ENCODE measurements around the gene PSTK. TPM values are rescaled to one million over a fixed set of nuclear protein-coding genes. Genes with fewer than 3 reads are reported as not detected.

PSTK gene, protein sequence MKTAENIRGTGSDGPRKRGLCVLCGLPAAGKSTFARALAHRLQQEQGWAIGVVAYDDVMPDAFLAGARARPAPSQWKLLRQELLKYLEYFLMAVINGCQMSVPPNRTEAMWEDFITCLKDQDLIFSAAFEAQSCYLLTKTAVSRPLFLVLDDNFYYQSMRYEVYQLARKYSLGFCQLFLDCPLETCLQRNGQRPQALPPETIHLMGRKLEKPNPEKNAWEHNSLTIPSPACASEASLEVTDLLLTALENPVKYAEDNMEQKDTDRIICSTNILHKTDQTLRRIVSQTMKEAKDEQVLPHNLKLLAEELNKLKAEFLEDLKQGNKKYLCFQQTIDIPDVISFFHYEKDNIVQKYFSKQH
- polyA plus RNA-seq (2013, experiment 1 of 2): 7.1 TPM
- polyA plus RNA-seq (2013, experiment 2 of 2): 7.9 TPM

DNA sequence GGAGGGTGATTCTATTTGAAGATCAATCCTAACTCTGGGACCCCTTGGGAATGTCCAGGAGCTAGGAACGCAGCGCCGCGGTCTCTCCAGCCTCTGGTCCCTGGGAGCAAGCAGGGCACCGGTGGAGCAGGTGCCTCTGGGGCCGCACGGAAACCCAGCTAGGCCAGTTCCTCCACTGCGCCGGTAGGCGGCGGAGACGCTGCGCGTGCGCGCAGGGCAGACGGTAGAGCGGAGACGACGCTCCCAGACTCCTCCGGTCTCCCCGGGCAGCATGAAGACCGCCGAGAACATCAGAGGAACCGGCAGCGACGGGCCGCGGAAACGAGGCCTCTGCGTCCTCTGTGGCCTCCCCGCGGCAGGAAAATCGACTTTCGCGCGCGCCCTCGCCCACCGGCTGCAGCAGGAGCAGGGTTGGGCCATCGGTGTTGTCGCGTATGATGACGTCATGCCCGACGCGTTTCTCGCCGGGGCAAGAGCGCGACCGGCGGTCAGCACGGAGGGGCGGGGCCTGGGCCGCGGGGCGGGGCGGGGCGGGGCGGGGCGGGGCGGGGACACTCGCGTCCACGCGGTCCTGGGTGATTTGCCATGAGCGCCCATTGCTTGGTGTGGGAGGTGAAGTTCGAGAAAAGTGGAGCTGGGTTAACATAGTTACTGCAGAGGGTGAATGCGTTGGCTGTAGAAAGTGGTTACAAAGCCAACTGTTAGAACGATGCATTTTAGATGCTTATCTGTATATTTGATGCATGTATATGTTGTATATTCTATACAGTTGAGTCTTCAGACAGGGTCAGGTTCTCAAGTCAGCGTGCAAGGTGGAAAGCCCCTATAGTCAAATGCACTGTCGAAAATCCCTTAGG lies at the start of gene PSTK:
PSTK (plus strand) TSS at position 193 of the 857 bp plus-strand sequence; CDS start at position 272, 79 bp downstream.
- 0 to 1% methylated on average over 40 to 51 of the region's 73 CpGs for WGBS, 2 experiments (ENCODE audit: insufficient coverage in 2 of 2)
- H3K4me1 ChIP-seq (ENCODE audit: control insufficient read depth, insufficient read depth, low read length, poor library complexity, severe bottlenecking): no peaks in the 10 kb centered on the region
- peak within 1 kb of the TSS; percentile 57 for H3K4me3 ChIP-seq (ENCODE audit: extremely low read depth, insufficient read depth, low read length, poor library complexity, severe bottlenecking)
- no peaks in the 10 kb centered on the region for H3K9me3 ChIP-seq (ENCODE audit: control insufficient read depth, low read length)
- peak within 1 kb of the TSS; percentile 94 for H3K27ac ChIP-seq (ENCODE audit: low read depth, low read length, severe bottlenecking)
- peaks cover 8% of the 10 kb centered on the region for H3K36me3 ChIP-seq (ENCODE audit: control insufficient read depth, insufficient read depth, low read length)

DNA sequence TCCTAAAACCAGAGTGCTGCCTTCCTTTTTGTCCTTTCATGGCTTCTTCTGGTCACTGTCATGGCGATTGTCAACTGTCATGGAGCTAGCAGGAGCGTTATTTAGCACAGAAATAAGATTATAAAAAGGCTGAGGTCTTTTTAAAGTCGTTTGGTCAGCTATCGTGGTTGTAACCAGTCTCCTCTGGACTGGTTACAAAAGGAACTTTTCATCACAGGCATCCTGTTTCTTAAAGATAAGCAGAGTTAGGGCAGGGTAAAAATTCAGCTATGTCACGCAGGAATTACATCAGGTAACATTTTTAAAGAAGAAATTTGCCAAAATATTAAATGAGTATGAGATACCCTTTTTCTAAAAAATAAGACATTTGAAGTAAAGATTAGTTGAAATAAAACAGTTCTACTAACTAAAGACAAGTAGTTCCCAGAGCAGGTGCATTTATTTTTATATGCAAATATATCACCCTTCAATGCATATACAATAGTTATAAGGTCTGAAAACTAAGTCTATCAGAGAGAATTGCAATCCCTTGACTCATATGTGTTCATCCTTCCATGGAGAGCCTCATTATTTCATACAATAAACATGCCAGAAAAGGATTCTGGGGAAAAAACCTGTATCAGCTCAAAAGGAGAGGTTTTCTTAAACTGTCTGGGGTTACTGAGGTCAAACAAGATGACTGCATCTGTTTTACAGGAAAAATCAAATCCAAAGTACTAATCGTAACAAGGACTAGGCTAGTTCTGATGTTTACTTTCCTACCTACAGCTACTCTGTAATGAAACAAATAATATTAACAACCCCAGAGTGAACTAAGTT lies 48.9 kb upstream of the PSTK start:
- Histone ChIP-seq H3K4me3 (ENCODE audit: extremely low read depth, insufficient read depth, low read length, poor library complexity, severe bottlenecking) (no peak overlapping the region), H3K9me3 (ENCODE audit: control insufficient read depth, low read length) (no peaks in the 10 kb centered on the region), H3K27ac (ENCODE audit: low read depth, low read length, severe bottlenecking) (no peak overlapping the region), H3K4me1 (ENCODE audit: control insufficient read depth, insufficient read depth, low read length, poor library complexity, severe bottlenecking) (no peaks in the 10 kb centered on the region), H3K36me3 (ENCODE audit: control insufficient read depth, insufficient read depth, low read length) (peaks cover 9% of the 10 kb centered on the region)
- WGBS, 2 experiments (ENCODE audit: insufficient coverage in 2 of 2): 83 to 95% methylated on average over 3 of the region's 6 CpGs

DNA sequence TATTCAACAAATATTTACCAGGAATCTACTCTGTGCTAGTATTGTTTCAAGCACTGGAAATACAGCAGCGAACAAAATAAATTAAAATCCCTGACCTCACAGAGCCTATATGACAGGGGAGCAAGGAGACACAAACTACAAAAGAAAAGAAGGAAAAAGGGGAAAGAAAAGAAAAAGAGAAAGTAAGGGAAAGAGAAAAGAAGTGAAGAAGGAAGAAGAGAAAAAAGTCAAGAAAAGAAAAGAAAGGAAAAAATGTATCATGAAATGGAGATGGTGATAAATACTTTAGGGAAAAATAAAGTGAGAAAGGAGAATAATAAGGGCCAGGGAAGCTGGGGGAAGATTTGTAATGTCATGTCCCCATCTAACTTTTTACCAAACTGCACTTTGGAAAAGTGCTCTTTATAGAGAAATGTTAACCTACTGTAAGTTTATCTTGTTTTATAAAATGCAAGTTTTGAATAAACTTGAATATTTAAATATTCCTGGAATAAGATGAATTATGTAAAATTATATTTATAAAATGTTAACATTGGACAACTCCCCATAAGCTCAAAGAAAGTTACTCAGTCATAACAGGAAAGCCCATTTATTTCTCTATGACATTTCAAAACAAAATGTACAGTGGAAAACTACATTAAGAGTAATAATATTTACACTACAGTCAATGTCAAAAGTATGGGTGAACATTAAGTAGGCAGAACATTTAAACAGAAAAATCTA lies 40.9 kb upstream of the PSTK start:
- H3K27ac ChIP-seq (ENCODE audit: low read depth, low read length, severe bottlenecking): no peak overlapping the region
- H3K36me3 ChIP-seq (ENCODE audit: control insufficient read depth, insufficient read depth, low read length): peaks cover 39% of the 10 kb centered on the region
- WGBS, 2 experiments (ENCODE audit: insufficient coverage in 2 of 2): no CpG with 5 or more reads among the region's 1 CpG
- H3K9me3 ChIP-seq (ENCODE audit: control insufficient read depth, low read length): no peaks in the 10 kb centered on the region
- no peak overlapping the region for H3K4me3 ChIP-seq (ENCODE audit: extremely low read depth, insufficient read depth, low read length, poor library complexity, severe bottlenecking)
- H3K4me1 ChIP-seq (ENCODE audit: control insufficient read depth, insufficient read depth, low read length, poor library complexity, severe bottlenecking): no peaks in the 10 kb centered on the region

DNA sequence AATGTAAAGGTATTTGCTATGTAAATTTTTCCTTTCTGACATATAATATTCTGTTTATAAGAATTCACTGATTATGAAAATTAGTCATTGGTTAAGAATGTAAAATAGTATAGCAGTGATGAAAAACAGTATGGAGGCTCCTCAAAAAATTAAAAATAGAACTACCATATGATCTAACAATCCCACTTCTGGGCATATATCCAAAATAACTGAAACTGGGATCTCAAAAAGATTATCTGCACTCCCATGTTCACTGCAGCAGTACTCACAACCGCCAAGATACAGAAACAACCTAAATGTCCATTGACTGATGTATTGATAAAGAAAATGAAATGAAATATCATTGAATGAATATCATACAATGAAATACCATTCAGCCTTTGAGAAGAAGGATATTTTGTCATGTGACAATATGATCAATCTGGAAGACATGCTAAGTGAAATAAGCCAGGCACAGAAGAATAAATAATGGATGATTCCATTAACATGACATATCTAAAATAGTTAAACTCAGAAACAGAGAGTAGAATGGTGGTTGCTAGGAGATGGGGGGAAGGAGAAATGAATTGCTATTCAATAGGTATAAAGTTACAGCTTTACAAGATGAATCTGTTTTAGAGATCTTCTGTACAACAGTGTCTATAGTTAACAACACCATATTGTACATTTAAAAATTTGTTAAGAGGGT lies 40.2 kb upstream of the PSTK start:
- Histone ChIP-seq H3K4me1 (ENCODE audit: control insufficient read depth, insufficient read depth, low read length, poor library complexity, severe bottlenecking) (no peaks in the 10 kb centered on the region), H3K36me3 (ENCODE audit: control insufficient read depth, insufficient read depth, low read length) (peaks cover 40% of the 10 kb centered on the region), H3K27ac (ENCODE audit: low read depth, low read length, severe bottlenecking) (no peak overlapping the region), H3K9me3 (ENCODE audit: control insufficient read depth, low read length) (no peaks in the 10 kb centered on the region), H3K4me3 (ENCODE audit: extremely low read depth, insufficient read depth, low read length, poor library complexity, severe bottlenecking) (no peak overlapping the region)
- WGBS, 2 experiments (ENCODE audit: insufficient coverage in 2 of 2): no CpG with 5 or more reads among the region's 1 CpG

DNA sequence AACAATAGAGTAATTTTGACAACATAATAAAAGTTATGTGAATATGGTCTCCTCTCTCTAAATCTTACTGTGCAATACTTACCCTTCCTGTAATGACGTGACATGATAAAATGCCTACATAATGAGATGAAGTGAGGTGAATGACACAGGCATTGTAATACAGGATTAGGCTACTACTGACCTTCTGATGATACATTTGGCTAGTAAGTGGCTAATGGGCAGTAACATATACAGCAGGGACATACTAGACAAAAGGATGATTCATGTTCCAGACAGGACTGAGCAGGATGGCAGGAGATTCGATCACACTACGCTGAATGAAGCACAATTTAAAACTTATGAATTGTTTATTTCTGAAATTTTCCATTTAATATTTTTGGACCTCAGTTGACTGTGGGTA lies 30.9 kb upstream of the PSTK start:
- no peak overlapping the region for H3K4me3 ChIP-seq (ENCODE audit: extremely low read depth, insufficient read depth, low read length, poor library complexity, severe bottlenecking)
- WGBS, 2 experiments (ENCODE audit: insufficient coverage in 2 of 2): 100% methylated on average over 1 of the region's 3 CpGs
- no peaks in the 10 kb centered on the region for H3K4me1 ChIP-seq (ENCODE audit: control insufficient read depth, insufficient read depth, low read length, poor library complexity, severe bottlenecking)
- H3K36me3 ChIP-seq (ENCODE audit: control insufficient read depth, insufficient read depth, low read length): peaks cover 36% of the 10 kb centered on the region
- H3K27ac ChIP-seq (ENCODE audit: low read depth, low read length, severe bottlenecking): no peak overlapping the region
- no peaks in the 10 kb centered on the region for H3K9me3 ChIP-seq (ENCODE audit: control insufficient read depth, low read length)

DNA sequence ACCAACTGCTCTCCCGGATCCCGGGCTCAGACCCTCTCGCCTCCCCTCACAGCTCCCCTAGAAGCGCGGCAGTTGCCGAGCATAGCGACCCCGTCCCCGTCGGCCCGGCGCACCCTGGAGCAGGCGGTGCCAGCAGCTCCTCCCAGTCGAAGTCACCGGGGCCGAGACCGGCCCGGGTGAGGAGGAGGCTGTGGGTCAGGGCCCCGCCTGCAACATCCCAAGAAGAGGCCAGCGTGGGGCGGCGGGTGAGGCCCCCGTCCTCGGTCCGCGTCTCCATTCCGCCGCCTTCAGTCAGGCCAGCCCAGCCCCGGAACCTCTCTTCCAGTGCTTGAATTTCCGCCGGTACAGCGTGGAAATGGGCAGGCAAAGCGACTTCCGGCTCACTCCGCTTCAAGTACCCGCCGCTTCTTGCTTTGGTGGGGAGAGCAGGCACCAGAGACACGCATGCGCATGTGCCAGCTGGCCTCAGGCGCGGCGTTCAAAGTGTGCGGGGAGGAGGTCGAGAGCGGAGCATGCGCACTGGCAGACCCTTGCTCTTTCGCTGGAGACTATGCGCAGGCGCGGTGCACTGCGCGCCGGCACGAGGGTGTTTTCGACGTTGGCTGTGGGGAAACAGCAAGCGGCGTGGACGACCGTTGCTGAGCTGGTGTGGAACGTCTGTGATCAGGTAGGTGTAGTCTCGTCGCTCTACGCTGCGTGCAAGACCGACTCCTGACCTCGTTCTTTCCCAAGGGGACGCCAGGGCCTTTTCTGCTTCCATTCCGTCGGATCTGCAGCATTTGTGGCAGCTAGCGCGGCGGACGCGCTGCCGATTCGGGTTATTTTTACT lies 26.1 kb upstream of the PSTK start, which contains the start of gene C10orf88:
C10orf88 (minus strand) TSS at position 326 of the 829 bp plus-strand sequence; CDS start at position 277, 49 bp downstream.
- H3K9me3 ChIP-seq (ENCODE audit: control insufficient read depth, low read length): peaks cover 7% of the 10 kb centered on the region
- H3K36me3 ChIP-seq (ENCODE audit: control insufficient read depth, insufficient read depth, low read length): peaks cover 13% of the 10 kb centered on the region
- H3K4me1 ChIP-seq (ENCODE audit: control insufficient read depth, insufficient read depth, low read length, poor library complexity, severe bottlenecking): no peaks in the 10 kb centered on the region
- H3K4me3 ChIP-seq (ENCODE audit: extremely low read depth, insufficient read depth, low read length, poor library complexity, severe bottlenecking): peak within 1 kb of the TSS; percentile 67
- peak within 1 kb of the TSS; percentile 59 for H3K27ac ChIP-seq (ENCODE audit: low read depth, low read length, severe bottlenecking)
- 6 to 7% methylated on average over 63 to 72 of the region's 77 CpGs for WGBS, 2 experiments (ENCODE audit: insufficient coverage in 2 of 2)

DNA sequence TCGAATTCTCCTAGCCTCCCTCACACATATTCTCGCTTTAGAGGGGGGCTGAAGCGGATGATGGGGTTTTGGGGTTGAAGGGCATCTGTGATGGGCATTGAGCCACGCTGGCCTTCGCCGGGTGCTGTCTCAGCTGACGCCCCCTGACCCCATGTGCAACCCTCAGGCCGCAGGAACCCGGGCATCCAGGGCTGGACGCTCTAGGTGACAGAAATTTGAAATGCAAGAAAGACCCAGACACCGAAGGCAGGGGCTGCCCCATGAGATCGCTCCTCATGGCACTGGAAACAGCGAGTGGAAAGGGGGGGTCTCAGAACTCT lies 25.5 kb upstream of the PSTK start:
- Histone ChIP-seq H3K4me3 (ENCODE audit: extremely low read depth, insufficient read depth, low read length, poor library complexity, severe bottlenecking) (peak overlapping the region; percentile 67), H3K9me3 (ENCODE audit: control insufficient read depth, low read length) (peaks cover 7% of the 10 kb centered on the region), H3K27ac (ENCODE audit: low read depth, low read length, severe bottlenecking) (no peak overlapping the region), H3K36me3 (ENCODE audit: control insufficient read depth, insufficient read depth, low read length) (peaks cover 11% of the 10 kb centered on the region), H3K4me1 (ENCODE audit: control insufficient read depth, insufficient read depth, low read length, poor library complexity, severe bottlenecking) (no peaks in the 10 kb centered on the region)
- 94 to 99% methylated on average over 10 of the region's 13 CpGs for WGBS, 2 experiments (ENCODE audit: insufficient coverage in 2 of 2)

DNA sequence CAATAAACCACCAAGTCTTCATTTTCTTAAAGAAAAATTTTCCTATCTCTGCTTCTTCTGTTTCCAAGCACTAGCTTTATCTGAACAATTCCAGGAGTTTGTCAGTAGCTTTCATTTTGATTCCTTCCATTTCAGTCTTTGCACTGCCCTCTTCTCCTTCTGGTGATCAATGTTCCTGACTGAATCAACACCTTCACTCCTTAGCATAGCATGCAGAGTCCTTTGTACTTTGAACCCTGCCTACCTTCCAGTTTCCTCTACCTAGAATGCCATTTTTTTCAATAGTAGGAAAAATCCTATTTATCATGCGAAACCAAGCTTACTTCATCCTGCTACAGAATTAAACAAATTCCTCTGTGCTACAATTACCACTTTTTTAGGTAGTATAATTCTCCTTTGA lies 24.3 kb upstream of the PSTK start:
- Histone ChIP-seq H3K4me3 (ENCODE audit: extremely low read depth, insufficient read depth, low read length, poor library complexity, severe bottlenecking) (no peak overlapping the region), H3K4me1 (ENCODE audit: control insufficient read depth, insufficient read depth, low read length, poor library complexity, severe bottlenecking) (no peaks in the 10 kb centered on the region), H3K27ac (ENCODE audit: low read depth, low read length, severe bottlenecking) (no peak overlapping the region), H3K9me3 (ENCODE audit: control insufficient read depth, low read length) (peaks cover 7% of the 10 kb centered on the region), H3K36me3 (ENCODE audit: control insufficient read depth, insufficient read depth, low read length) (peaks cover 11% of the 10 kb centered on the region)
- 100% methylated on average over 1 of the region's 1 CpG; no CpG with 5 or more reads in 1 of the 2 experiments for WGBS, 2 experiments (ENCODE audit: insufficient coverage in 2 of 2)

DNA sequence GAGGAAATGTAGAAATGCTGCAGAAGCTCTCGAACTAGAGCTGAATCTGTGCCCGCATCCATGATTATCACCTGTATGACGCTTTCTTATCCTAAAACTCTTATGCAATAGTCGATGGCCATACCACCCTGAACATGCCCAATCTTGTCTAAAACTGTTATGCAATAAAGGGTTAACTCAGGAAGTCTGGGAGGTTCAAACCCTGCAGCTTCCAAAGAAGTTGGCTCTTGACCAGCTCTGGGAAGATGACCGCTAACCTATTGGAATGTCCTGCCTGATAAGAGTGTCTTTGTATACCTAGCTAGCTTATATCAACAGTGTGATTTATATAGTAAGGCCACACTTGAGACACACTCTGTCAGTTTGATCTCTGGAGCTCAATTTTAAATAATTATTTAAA lies 22.7 kb upstream of the PSTK start:
- H3K4me3 ChIP-seq (ENCODE audit: extremely low read depth, insufficient read depth, low read length, poor library complexity, severe bottlenecking): no peak overlapping the region
- no peak overlapping the region for H3K27ac ChIP-seq (ENCODE audit: low read depth, low read length, severe bottlenecking)
- H3K4me1 ChIP-seq (ENCODE audit: control insufficient read depth, insufficient read depth, low read length, poor library complexity, severe bottlenecking): no peaks in the 10 kb centered on the region
- H3K9me3 ChIP-seq (ENCODE audit: control insufficient read depth, low read length): peaks cover 7% of the 10 kb centered on the region
- WGBS, 2 experiments (ENCODE audit: insufficient coverage in 2 of 2): 90 to 100% methylated on average over 1 to 3 of the region's 5 CpGs
- H3K36me3 ChIP-seq (ENCODE audit: control insufficient read depth, insufficient read depth, low read length): peaks cover 4% of the 10 kb centered on the region
